ENCODE data around the gene OLFM2. TPM values are rescaled to one million over a fixed set of nuclear protein-coding genes. Genes with fewer than 3 reads are reported as not detected.

The OLFM2 gene
- total RNA-seq, 1 donor from 2014 or later = 11.4 TPM

DNA sequence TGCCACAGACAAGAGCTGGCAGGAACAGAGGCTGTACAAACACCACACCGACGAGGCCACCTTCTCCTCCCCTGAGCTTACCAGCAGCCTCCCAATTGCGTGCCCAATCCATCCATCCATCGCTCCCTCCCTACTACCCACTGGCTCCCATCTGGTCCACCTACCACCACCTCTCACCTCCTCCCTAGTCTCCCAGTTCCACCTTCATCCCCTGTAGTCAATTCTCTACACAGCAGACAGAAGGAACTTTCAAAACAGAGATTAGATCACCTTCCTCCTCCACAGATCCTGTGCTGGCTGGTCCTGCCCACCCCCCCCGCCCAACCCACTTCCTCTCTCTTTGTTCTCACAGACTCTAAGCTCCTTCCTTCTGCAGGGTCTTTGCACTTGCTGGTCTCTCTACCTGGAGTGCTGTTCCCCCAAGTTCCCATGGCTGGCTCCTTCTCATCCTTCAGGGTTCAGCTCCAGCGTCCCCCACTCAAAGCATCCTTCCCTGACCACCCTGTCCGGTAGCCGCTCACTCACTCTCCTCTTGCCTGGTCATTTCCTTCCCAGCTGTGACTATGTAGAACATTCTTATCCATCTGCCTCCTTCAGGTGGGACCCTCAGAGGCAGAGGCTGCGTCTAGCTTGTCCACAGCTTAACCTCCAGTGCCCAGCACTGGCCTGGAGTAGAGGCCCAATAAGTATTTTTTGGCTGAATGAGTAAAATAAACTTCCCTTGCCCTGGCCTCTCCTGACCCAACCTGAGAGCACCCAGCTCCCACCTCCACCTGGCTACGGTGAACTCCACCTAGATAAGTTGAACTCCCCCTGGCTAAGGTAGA is 78.2 kb downstream of the OLFM2 start:
- Histone ChIP-seq H3K4me3 (no peak overlapping the region), H3K4me2 (no peak overlapping the region), H3K27ac (no peak overlapping the region), H3K9me3 (ENCODE audit: low read depth) (no peaks in the 10 kb centered on the region), H3K9ac (no peak overlapping the region), H3K79me2 (ENCODE audit: low read depth) (no peaks in the 10 kb centered on the region), H3K36me3 (no peaks in the 10 kb centered on the region), H3K4me1 (no peaks in the 10 kb centered on the region), H4K20me1 (ENCODE audit: low read depth) (no peaks in the 10 kb centered on the region), H3F3A (ENCODE audit: low read depth) (no peaks in the 10 kb centered on the region), H3K27me3 (no peaks in the 10 kb centered on the region), H2AFZ (replicated peaks) (no peak overlapping the region)
- Mint-ChIP-seq H3K4me1 (no peaks in the 10 kb centered on the region), H3K27ac (no peak overlapping the region), H3K27me3 (ENCODE audit: insufficient read depth, low read depth) (peaks cover 10% of the 10 kb centered on the region), H3K9me3 (peaks cover 2% of the 10 kb centered on the region), H3K4me3 (no peak overlapping the region), H3K36me3 (peaks cover 16% of the 10 kb centered on the region)
- TF ChIP-seq EZH2 (IDR thresholded peaks at IDR 0.05) = no peak
- TF ChIP-seq EZH2phosphoT487 (IDR thresholded peaks at IDR 0.05) = no peak
- DNase-seq (ENCODE audit: low spot score) = no peak

- Histone ChIP-seq H3K27me3 (no peaks in the 10 kb centered on the region), H3K4me1 (no peaks in the 10 kb centered on the region), H3K79me2 (ENCODE audit: low read depth) (no peaks in the 10 kb centered on the region), H3K4me3 (no peak overlapping the region), H3K4me2 (no peak overlapping the region), H3K9ac (no peak overlapping the region), H4K20me1 (ENCODE audit: low read depth) (no peaks in the 10 kb centered on the region), H3K27ac (no peak overlapping the region), H3K36me3 (no peaks in the 10 kb centered on the region), H2AFZ (replicated peaks) (no peak overlapping the region), H3F3A (ENCODE audit: low read depth) (no peaks in the 10 kb centered on the region), H3K9me3 (ENCODE audit: low read depth) (no peaks in the 10 kb centered on the region)
- Mint-ChIP-seq H3K9me3 (peaks cover 2% of the 10 kb centered on the region), H3K27ac (no peak overlapping the region), H3K4me1 (no peaks in the 10 kb centered on the region), H3K36me3 (peaks cover 16% of the 10 kb centered on the region), H3K4me3 (peak overlapping the region; percentile 14), H3K27me3 (ENCODE audit: insufficient read depth, low read depth) (peaks cover 8% of the 10 kb centered on the region)
- TF ChIP-seq EZH2phosphoT487 (IDR thresholded peaks at IDR 0.05) = no peak
- TF ChIP-seq, protein P1, sequence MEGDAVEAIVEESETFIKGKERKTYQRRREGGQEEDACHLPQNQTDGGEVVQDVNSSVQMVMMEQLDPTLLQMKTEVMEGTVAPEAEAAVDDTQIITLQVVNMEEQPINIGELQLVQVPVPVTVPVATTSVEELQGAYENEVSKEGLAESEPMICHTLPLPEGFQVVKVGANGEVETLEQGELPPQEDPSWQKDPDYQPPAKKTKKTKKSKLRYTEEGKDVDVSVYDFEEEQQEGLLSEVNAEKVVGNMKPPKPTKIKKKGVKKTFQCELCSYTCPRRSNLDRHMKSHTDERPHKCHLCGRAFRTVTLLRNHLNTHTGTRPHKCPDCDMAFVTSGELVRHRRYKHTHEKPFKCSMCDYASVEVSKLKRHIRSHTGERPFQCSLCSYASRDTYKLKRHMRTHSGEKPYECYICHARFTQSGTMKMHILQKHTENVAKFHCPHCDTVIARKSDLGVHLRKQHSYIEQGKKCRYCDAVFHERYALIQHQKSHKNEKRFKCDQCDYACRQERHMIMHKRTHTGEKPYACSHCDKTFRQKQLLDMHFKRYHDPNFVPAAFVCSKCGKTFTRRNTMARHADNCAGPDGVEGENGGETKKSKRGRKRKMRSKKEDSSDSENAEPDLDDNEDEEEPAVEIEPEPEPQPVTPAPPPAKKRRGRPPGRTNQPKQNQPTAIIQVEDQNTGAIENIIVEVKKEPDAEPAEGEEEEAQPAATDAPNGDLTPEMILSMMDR (IDR thresholded peaks at IDR 0.05) = no peak
- TF ChIP-seq EZH2 (IDR thresholded peaks at IDR 0.05) = no peak
- no peak for DNase-seq (ENCODE audit: low spot score)
Measured at GRCh38 chr19:9857076-9857721, 79.1 kb downstream of the OLFM2 start.

DNA sequence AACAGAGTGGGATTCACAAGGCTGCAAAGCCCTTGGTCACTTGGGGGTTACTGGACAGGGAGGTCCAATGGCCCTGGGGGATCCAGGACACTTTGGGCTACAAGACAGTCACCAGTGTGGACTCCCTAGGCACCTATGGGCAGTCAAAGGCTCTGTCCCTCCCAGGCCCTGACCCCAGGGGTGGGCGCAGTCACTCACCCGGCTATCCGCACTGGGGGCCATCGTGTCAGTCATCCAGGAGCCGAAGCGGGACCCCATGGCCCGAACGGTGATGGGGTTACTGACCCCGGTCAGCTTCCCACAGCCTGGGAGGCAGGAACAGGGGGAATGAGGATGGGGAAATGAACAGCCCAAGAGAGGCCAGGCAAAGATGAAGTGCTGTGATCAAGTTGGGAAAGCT is 79.7 kb downstream of the OLFM2 start:
- H3K36me3 ChIP-seq = no peaks in the 10 kb centered on the region
- TF ChIP-seq EZH2 (IDR thresholded peaks at IDR 0.05) = no peak
- TF ChIP-seq EZH2phosphoT487 (IDR thresholded peaks at IDR 0.05) = no peak
- TF ChIP-seq, protein P1 (IDR thresholded peaks at IDR 0.05) = no peak
- no peaks in the 10 kb centered on the region for H3K79me2 ChIP-seq (ENCODE audit: low read depth)
- H3K9me3 ChIP-seq (ENCODE audit: low read depth) = no peaks in the 10 kb centered on the region
- H3K9me3 Mint-ChIP-seq = peaks cover 2% of the 10 kb centered on the region
- H2AFZ ChIP-seq (replicated peaks) = no peak overlapping the region
- H3K4me3 ChIP-seq = no peak overlapping the region
- H3K36me3 Mint-ChIP-seq = peaks cover 16% of the 10 kb centered on the region
- peaks cover 8% of the 10 kb centered on the region for H3K27me3 Mint-ChIP-seq (ENCODE audit: insufficient read depth, low read depth)
- H3K4me2 ChIP-seq = no peak overlapping the region
- no peaks in the 10 kb centered on the region for H3K4me1 Mint-ChIP-seq
- no peaks in the 10 kb centered on the region for H3K27me3 ChIP-seq
- H3K27ac ChIP-seq = no peak overlapping the region
- no peaks in the 10 kb centered on the region for H4K20me1 ChIP-seq (ENCODE audit: low read depth)
- DNase-seq (ENCODE audit: low spot score) = no peak
- H3K27ac Mint-ChIP-seq = no peak overlapping the region
- no peaks in the 10 kb centered on the region for H3F3A ChIP-seq (ENCODE audit: low read depth)
- no peak overlapping the region for H3K4me3 Mint-ChIP-seq
- no peak overlapping the region for H3K9ac ChIP-seq
- H3K4me1 ChIP-seq = no peaks in the 10 kb centered on the region

All from neural progenitor cell (in vitro differentiated cells).